Measurements from ENCODE around the gene LYVE1.

Gene LYVE1

GRCh38 chr11:10540546-10540914, 27.9 kb downstream of the LYVE1 start:
- TF ChIP-seq TAF1 (IDR thresholded peaks at IDR 0.05; ENCODE audit: borderline replicate concordance, insufficient read depth, low read length) (no peak), FOXP2 (optimal IDR thresholded peaks at IDR 0.05; ENCODE audit: borderline replicate concordance, extremely low read depth, extremely low read length, insufficient read depth) (no peak), SIN3A (IDR thresholded peaks at IDR 0.05; ENCODE audit: borderline replicate concordance, insufficient read depth, low read length) (no peak), POLR2AphosphoS5 (IDR thresholded peaks at IDR 0.05; ENCODE audit: low read depth, low read length) (no peak)
- TF ChIP-seq, protein P1, sequence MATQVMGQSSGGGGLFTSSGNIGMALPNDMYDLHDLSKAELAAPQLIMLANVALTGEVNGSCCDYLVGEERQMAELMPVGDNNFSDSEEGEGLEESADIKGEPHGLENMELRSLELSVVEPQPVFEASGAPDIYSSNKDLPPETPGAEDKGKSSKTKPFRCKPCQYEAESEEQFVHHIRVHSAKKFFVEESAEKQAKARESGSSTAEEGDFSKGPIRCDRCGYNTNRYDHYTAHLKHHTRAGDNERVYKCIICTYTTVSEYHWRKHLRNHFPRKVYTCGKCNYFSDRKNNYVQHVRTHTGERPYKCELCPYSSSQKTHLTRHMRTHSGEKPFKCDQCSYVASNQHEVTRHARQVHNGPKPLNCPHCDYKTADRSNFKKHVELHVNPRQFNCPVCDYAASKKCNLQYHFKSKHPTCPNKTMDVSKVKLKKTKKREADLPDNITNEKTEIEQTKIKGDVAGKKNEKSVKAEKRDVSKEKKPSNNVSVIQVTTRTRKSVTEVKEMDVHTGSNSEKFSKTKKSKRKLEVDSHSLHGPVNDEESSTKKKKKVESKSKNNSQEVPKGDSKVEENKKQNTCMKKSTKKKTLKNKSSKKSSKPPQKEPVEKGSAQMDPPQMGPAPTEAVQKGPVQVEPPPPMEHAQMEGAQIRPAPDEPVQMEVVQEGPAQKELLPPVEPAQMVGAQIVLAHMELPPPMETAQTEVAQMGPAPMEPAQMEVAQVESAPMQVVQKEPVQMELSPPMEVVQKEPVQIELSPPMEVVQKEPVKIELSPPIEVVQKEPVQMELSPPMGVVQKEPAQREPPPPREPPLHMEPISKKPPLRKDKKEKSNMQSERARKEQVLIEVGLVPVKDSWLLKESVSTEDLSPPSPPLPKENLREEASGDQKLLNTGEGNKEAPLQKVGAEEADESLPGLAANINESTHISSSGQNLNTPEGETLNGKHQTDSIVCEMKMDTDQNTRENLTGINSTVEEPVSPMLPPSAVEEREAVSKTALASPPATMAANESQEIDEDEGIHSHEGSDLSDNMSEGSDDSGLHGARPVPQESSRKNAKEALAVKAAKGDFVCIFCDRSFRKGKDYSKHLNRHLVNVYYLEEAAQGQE (IDR thresholded peaks at IDR 0.05; ENCODE audit: insufficient read depth in 1 of 2, low read depth in 2 of 2, low read length in 2 of 2) = no peak

GRCh38 chr11:10539339-10539738, 29.1 kb downstream of the LYVE1 start:
- TF ChIP-seq, protein P1 (IDR thresholded peaks at IDR 0.05; ENCODE audit: insufficient read depth in 1 of 2, low read depth in 2 of 2, low read length in 2 of 2) = no peak
- TF ChIP-seq POLR2AphosphoS5 (IDR thresholded peaks at IDR 0.05; ENCODE audit: low read depth, low read length) (no peak), SIN3A (IDR thresholded peaks at IDR 0.05; ENCODE audit: borderline replicate concordance, insufficient read depth, low read length) (no peak), TAF1 (IDR thresholded peaks at IDR 0.05; ENCODE audit: borderline replicate concordance, insufficient read depth, low read length) (no peak), FOXP2 (optimal IDR thresholded peaks at IDR 0.05; ENCODE audit: borderline replicate concordance, extremely low read depth, extremely low read length, insufficient read depth) (no peak)

- TF ChIP-seq TAF1 (IDR thresholded peaks at IDR 0.05; ENCODE audit: borderline replicate concordance, insufficient read depth, low read length) = no peak
- no peak for TF ChIP-seq SIN3A (IDR thresholded peaks at IDR 0.05; ENCODE audit: borderline replicate concordance, insufficient read depth, low read length)
- TF ChIP-seq, protein P1 (IDR thresholded peaks at IDR 0.05; ENCODE audit: insufficient read depth in 1 of 2, low read depth in 2 of 2, low read length in 2 of 2) = no peak
- TF ChIP-seq POLR2AphosphoS5 (IDR thresholded peaks at IDR 0.05; ENCODE audit: low read depth, low read length) = no peak
- no peak for TF ChIP-seq FOXP2 (optimal IDR thresholded peaks at IDR 0.05; ENCODE audit: borderline replicate concordance, extremely low read depth, extremely low read length, insufficient read depth)
Observed at GRCh38 chr11:10538924-10539323, 29.5 kb downstream of the LYVE1 start.

DNA sequence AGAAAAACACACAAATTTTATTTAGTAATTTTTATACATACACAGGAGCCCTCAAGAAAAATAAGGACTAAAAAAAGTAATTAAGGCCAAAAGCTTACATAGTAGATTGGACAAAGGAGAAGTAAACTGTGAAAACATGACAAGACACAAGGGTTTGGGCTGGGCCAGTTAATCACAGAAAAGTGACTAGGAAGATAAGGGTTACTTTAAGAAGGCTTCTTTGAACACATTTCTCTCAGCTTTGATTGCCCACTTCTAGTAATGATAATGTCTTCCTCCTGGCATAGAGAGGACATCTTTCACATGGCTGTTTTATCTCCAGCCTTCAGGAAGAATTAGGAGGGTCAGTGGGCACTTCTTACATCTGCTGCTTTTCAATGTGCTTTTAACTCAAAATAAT, 30.9 kb downstream of the LYVE1 start:
- TF ChIP-seq FOXP2 (optimal IDR thresholded peaks at IDR 0.05; ENCODE audit: borderline replicate concordance, extremely low read depth, extremely low read length, insufficient read depth) (no peak), POLR2AphosphoS5 (IDR thresholded peaks at IDR 0.05; ENCODE audit: low read depth, low read length) (no peak), SIN3A (IDR thresholded peaks at IDR 0.05; ENCODE audit: borderline replicate concordance, insufficient read depth, low read length) (no peak), TAF1 (IDR thresholded peaks at IDR 0.05; ENCODE audit: borderline replicate concordance, insufficient read depth, low read length) (no peak)
- TF ChIP-seq, protein P1 (IDR thresholded peaks at IDR 0.05; ENCODE audit: insufficient read depth in 1 of 2, low read depth in 2 of 2, low read length in 2 of 2) = no peak

DNA sequence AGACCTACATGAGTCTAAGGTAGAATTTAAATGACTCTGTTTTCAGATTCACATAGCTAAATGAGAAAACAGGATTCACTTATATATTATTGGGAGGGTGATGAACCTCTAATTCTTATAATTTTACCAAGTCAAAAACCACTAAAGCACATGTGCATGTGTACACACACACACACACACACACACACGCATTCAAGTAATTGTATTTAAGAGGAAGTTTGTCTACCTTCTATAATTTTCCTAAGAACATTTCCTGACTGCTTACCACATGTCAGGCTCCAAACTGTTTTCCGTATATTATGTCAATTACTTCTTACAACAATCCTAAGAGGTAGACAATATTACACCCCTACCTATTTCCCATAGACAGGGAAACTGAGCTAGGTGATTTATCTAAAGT, 34.1 kb downstream of the LYVE1 start:
- TF ChIP-seq TAF1 (IDR thresholded peaks at IDR 0.05; ENCODE audit: borderline replicate concordance, insufficient read depth, low read length) (no peak), SIN3A (IDR thresholded peaks at IDR 0.05; ENCODE audit: borderline replicate concordance, insufficient read depth, low read length) (no peak), FOXP2 (optimal IDR thresholded peaks at IDR 0.05; ENCODE audit: borderline replicate concordance, extremely low read depth, extremely low read length, insufficient read depth) (no peak), POLR2AphosphoS5 (IDR thresholded peaks at IDR 0.05; ENCODE audit: low read depth, low read length) (no peak)
- TF ChIP-seq, protein P1 (IDR thresholded peaks at IDR 0.05; ENCODE audit: insufficient read depth in 1 of 2, low read depth in 2 of 2, low read length in 2 of 2) = no peak
